GM21825 (cell line): ENCODE measurements around the gene HNRNPF.
"Not testable (repeated sequence)": the region's sequence is repeated elsewhere in the genome, so short reads cannot be mapped to it uniquely, and the experiment has no call there.

Experiments used
- ATAC-seq: cut with Tn5 transposase; IDR thresholded peaks from one replicate; pipeline ENCODE4 v1.9.1; 2021; ENCODE audit warnings: mild to moderate bottlenecking, moderate library complexity; ENCODE audit not compliant: unreplicated experiment

HNRNPF gene

GRCh38 chr10:43351301-43351700, 57.7 kb downstream of the HNRNPF start:
- no peak for ATAC-seq

- ATAC-seq = no peak
Observed at GRCh38 chr10:43350686-43351085, 58.3 kb downstream of the HNRNPF start.

GRCh38 chr10:43350156-43350555, 58.8 kb downstream of the HNRNPF start:
- no peak for ATAC-seq

- ATAC-seq = peak; percentile 99
Observed at GRCh38 chr10:43348511-43349312, 60.3 kb downstream of the HNRNPF start.

- ATAC-seq = no peak
Observed at GRCh38 chr10:43347997-43348396, 61.0 kb downstream of the HNRNPF start.

GRCh38 chr10:43344051-43344450, 64.9 kb downstream of the HNRNPF start:
- no peak for ATAC-seq

- no peak for ATAC-seq
Observed at GRCh38 chr10:43343126-43343525, 65.9 kb downstream of the HNRNPF start.

- ATAC-seq = no peak
Observed at GRCh38 chr10:43342279-43343125, 66.5 kb downstream of the HNRNPF start.

GRCh38 chr10:43341450-43341849, 67.5 kb downstream of the HNRNPF start:
- ATAC-seq = no peak

- ATAC-seq = no peak
Observed at GRCh38 chr10:43340619-43341018, 68.4 kb downstream of the HNRNPF start.

- ATAC-seq = no peak
Observed at GRCh38 chr10:43340101-43340500, 68.9 kb downstream of the HNRNPF start.

- no peak for ATAC-seq
Observed at GRCh38 chr10:43339136-43339535, 69.8 kb downstream of the HNRNPF start.

GRCh38 chr10:43338117-43338516, 70.9 kb downstream of the HNRNPF start:
- ATAC-seq = no peak

- not testable (repeated sequence) for ATAC-seq
Observed at GRCh38 chr10:43337536-43337935, 71.5 kb downstream of the HNRNPF start.

- ATAC-seq = no peak
Observed at GRCh38 chr10:43336641-43337318, 72.2 kb downstream of the HNRNPF start.

GRCh38 chr10:43336061-43336460, 72.9 kb downstream of the HNRNPF start:
- no peak for ATAC-seq
